Spleen (tissue), 11 donors: ENCODE measurements around the gene MUS81. TPM values are rescaled to one million over a fixed set of nuclear protein-coding genes. Genes with fewer than 3 reads are reported as not detected.

Experiments
- DNase-seq: peaks from one replicate; pipeline ENCODE4 v3.0.0-alpha.2; 2020
- H3K27ac ChIP-seq, 8 donors: fragments of 200-600 bp; sonication (generic) in 7 of 8; 1 replicate in 4 of 8; 2 replicates in 4 of 8; pipeline versions ENCODE4 v1.5.0 to v1.8.0; 2016 to 2021; ENCODE audit warnings: inconsistent platforms in 4 of 8, mild to moderate bottlenecking in 4 of 8, moderate library complexity in 1 of 8
- H3K27me3 ChIP-seq, 7 donors: fragments of 200-600 bp; sonication (generic) in 6 of 7; replicated peaks in 1 of 7; 1 replicate in 4 of 7; 2 replicates in 3 of 7; pipeline versions ENCODE4 v1.5.0 to v1.8.0; 2016 to 2021; ENCODE audit warnings: inconsistent platforms in 3 of 7, mild to moderate bottlenecking in 1 of 7
- H3K36me3 ChIP-seq, 6 donors: fragments of 200-600 bp; sonication (generic) in 5 of 6; 1 replicate in 4 of 6; 2 replicates in 2 of 6; pipeline versions ENCODE4 v1.5.0 to v1.8.0; 2016 to 2021; ENCODE audit warnings: inconsistent platforms in 2 of 6
- H3K4me1 ChIP-seq, 6 donors: fragments of 200-600 bp; sonication (generic) in 5 of 6; 1 replicate in 3 of 6; 2 replicates in 3 of 6; pipeline versions ENCODE4 v1.5.0 to v1.8.0; 2016 to 2021; ENCODE audit warnings: inconsistent platforms in 3 of 6
- H3K4me3 ChIP-seq, 8 donors: fragments of 200-600 bp; sonication (generic) in 7 of 8; 1 replicate in 4 of 8; 2 replicates in 4 of 8; pipeline versions ENCODE4 v1.5.0 to v1.8.0; 2016 to 2021; ENCODE audit warnings: inconsistent platforms in 4 of 8, mild to moderate bottlenecking in 4 of 8, moderate library complexity in 2 of 8
- H3K9me3 ChIP-seq, 8 donors: fragments of 200-600 bp; sonication (generic) in 7 of 8; 1 replicate in 4 of 8; 2 replicates in 4 of 8; pipeline versions ENCODE4 v1.5.0 to v1.8.0; 2016 to 2021; ENCODE audit warnings: inconsistent platforms in 4 of 8
- POLR2A ChIP-seq, 3 donors: fragments of 450-650 bp; IDR thresholded peaks; one replicate each; pipeline ENCODE4 v1.5.1; 2017; ENCODE audit warnings: antibody characterized with exemption in 3 of 3, mild to moderate bottlenecking in 1 of 3
- POLR2AphosphoS5 ChIP-seq, 3 donors: sonication (generic); formaldehyde crosslinking; IDR thresholded peaks; one replicate each; pipeline ENCODE4 v1.5.1; 2017; ENCODE audit warnings: antibody characterized with exemption in 3 of 3
- WGBS, 5 donors: extraction: QIAGEN DNeasy Blood & Tissue Kit in 3 of 5; methylation state at CpG; one replicate each; pipeline versions ENCODE4 v1.1.5 to v1.1.7; 2013 to 2018; 5-methylcytosine and 5-hydroxymethylcytosine counted together
- intact Hi-C: fragments of 100-400 bp; cut with DNase I; formaldehyde crosslinking; loops from one replicate; pipeline ENCODE4 v1.15.0; 2023; ENCODE audit warnings: low total_unique reads
- polyA plus RNA-seq, 3 donors: library from polyadenylated mRNA; stranded (reverse); fragments of 200-250 nt; gene quantifications; one replicate each; pipeline ENCODE4 v1.2.1, GENCODE V29; 2013
- total RNA-seq, 7 donors: library from RNA; depleted of rRNA in 3 of 7; stranded (reverse); fragments of >200 nt in 3 of 7; fragmentation: NEBNext Ultra II Directional in 4 of 7; extraction: Animal tissue kit (Norgen Biotek cat#: 25700) in 4 of 7; gene quantifications; one replicate each; pipeline versions ENCODE4 v1.1.0 to v1.2.1, GENCODE V29; 2016 to 2021
- TF ChIP-seq, protein P1 (sequence below), 11 experiments: fragments of 200-600 bp in 7 of 11; fragments of 450-650 bp in 4 of 11; sonication (generic) in 4 of 11; IDR thresholded peaks in 8 of 11; conservative IDR thresholded peaks in 3 of 11; 1 replicate in 7 of 11; 2 replicates in 4 of 11; pipeline versions ENCODE4 v1.4.0 to v1.8.0; 2016 to 2021; ENCODE audit warnings: antibody characterized with exemption in 11 of 11, inconsistent platforms in 4 of 11, mild to moderate bottlenecking in 1 of 11
- donor health status: healthy with polysubstance abuse.
- donor health status: DM: no; HTN: no; CAD: no; lungs with moderate emphysema.
- donor health status: DM: no; HTN: no; CAD: no.
- donor health status: Bipolar disorder and iron deficiency.
- donor health status: healthy.
- donor health status: DM: no; HTN: no; CAD: no.
- donor health status: DM: yes; HTN: yes; CAD: no.

MUS81 gene
- total and polyA plus RNA-seq, 10 donors = 54.8 to 93.5 (median 72.7) TPM

DNA sequence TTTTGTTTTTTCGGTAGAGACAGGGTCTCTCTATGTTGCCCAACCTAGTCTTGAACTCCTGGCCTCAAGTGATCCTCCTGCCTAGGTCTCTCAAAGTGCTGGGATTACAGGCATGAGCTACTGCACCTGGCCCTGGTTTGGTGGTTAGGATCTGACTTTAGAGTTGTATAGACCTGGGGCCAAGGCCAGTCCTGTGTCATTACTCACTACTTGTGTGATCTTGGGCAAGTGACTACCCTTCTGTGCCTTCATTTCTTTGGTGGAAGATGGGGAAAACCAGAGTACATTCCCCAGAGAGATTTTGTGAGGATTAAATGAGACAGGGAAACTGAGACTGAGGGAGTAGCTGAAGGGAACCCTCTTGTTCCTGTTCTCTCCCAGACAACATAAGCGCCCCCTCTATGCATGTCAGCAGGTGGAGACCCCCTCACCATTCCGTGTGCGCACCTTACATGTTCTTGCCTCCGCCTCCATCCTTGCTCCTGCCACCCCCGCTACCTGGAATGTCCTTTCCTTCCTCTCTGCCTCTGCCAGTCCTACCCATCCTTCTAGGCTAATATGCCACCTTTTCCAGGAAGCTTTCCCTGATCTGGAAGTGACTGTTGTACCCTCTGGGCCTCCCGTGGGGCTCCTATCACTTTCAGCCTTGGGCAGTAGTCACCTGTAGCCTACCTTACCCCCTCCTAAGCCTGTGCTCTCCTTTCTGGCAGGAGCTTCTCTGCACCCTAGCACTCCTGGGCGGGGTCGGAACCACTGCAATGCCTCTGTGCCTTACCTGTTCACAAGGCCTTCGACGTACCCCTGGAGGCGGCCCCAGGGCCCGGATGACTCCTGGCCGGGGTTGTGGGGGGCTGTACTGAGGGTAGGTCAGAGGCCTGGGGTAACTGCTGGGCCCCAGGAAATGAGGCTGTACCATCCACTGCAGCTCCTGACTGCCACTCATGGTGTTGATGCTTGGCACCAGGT lies 36.1 kb downstream of the MUS81 start:
- peaks cover 37 to 69% (median 59%) of the 10 kb centered on the region in 6 donors for H3K4me1 ChIP-seq
- peaks cover 0 to 25% (median 13%) of the 10 kb centered on the region in 7 donors for H3K27me3 ChIP-seq
- H3K9me3 ChIP-seq = no peaks in the 10 kb centered on the region
- intact Hi-C loops = no loop called here
- no peak overlapping the region for H3K4me3 ChIP-seq
- no peaks in the 10 kb centered on the region for H3K36me3 ChIP-seq
- no peak for TF ChIP-seq POLR2AphosphoS5 (IDR thresholded peaks at IDR 0.05)
- TF ChIP-seq, protein P1, sequence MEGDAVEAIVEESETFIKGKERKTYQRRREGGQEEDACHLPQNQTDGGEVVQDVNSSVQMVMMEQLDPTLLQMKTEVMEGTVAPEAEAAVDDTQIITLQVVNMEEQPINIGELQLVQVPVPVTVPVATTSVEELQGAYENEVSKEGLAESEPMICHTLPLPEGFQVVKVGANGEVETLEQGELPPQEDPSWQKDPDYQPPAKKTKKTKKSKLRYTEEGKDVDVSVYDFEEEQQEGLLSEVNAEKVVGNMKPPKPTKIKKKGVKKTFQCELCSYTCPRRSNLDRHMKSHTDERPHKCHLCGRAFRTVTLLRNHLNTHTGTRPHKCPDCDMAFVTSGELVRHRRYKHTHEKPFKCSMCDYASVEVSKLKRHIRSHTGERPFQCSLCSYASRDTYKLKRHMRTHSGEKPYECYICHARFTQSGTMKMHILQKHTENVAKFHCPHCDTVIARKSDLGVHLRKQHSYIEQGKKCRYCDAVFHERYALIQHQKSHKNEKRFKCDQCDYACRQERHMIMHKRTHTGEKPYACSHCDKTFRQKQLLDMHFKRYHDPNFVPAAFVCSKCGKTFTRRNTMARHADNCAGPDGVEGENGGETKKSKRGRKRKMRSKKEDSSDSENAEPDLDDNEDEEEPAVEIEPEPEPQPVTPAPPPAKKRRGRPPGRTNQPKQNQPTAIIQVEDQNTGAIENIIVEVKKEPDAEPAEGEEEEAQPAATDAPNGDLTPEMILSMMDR (IDR thresholded peaks at IDR 0.05 in 8 of 11, conservative IDR thresholded peaks at IDR 0.05 in 3 of 11) = no peak
- TF ChIP-seq POLR2A (IDR thresholded peaks at IDR 0.05) = no peak
- 89 to 96% (median 93%) methylated on average over 14 of the region's 14 CpGs for WGBS, 5 donors
- DNase-seq = no peak
- no peak overlapping the region for H3K27ac ChIP-seq

DNA sequence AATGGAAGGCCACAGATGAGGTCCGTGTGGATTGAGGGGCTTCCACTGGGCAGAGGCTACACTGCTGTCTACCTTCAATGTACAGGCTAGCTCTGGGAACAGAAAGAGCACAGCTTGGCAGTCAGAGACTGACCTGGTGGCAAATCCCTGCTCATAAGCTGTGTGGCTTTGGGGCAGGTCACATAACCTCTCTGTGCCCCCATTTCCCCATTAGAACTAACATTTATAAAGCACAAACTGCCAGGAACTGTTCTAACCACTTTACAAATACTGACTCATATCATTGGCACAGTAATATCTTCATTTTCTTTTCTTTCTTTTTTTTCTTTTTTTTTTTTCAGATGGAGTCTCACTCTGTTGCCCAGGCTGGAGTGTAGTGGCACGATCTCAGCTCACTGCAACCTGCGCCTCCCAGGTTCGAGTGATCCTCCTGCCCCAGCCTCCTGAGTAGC lies 36.8 kb downstream of the MUS81 start:
- TF ChIP-seq, protein P1 (IDR thresholded peaks at IDR 0.05 in 8 of 11, conservative IDR thresholded peaks at IDR 0.05 in 3 of 11) = no peak
- no peak for TF ChIP-seq POLR2A (IDR thresholded peaks at IDR 0.05)
- TF ChIP-seq POLR2AphosphoS5 (IDR thresholded peaks at IDR 0.05) = no peak
- Histone ChIP-seq H3K4me1 (peaks cover 34 to 68% (median 52%) of the 10 kb centered on the region in 6 donors), H3K27me3 (peaks cover 0 to 30% (median 13%) of the 10 kb centered on the region in 7 donors), H3K27ac (no peak overlapping the region), H3K4me3 (no peak overlapping the region), H3K36me3 (no peaks in the 10 kb centered on the region), H3K9me3 (no peaks in the 10 kb centered on the region)
- no peak for DNase-seq
- 91 to 94% (median 94%) methylated on average over 4 of the region's 4 CpGs for WGBS, 5 donors
- intact Hi-C loops = no loop called here

DNA sequence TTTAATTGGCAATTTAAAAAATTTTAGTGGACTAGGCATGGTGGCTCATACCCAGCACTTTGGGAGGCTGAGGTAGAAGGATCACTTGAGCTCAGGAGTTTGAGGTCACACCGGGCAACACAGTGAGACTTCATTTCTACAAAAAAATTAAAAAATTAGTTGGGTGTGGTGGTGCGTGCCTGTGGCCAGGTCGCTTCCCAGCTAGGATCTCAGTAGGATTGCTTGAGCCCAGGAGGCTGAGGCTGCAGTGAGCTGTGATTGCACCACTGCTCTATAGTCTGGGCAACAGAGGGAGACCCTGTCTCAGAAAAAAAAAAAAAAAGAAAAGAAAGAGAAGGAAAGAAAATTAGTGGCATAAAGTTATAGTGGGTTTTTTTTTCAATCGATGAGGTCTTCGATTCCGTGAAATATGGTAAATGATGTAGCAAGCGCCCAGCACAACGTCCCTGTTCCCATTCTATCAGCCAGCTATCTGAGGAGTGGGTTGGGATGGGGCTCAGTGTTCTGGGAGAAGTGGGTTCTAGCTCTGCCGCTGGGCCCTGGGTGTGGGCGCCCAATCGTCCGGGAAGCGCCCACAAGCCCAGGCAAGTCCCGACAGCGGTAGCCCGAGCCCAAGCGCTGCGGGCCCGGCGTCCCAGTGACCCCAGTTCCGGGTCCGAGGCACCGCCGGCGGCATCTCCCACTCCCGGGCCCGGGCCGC lies 38.6 kb downstream of the MUS81 start:
- 26 to 44% (median 28%) methylated on average over 17 to 28 of the region's 28 CpGs for WGBS, 5 donors
- Histone ChIP-seq H3K9me3 (no peaks in the 10 kb centered on the region), H3K27ac (peak overlapping the region in 4 of 8 donors; percentile 67 to 83 (median 67)), H3K4me1 (peaks cover 17 to 51% (median 35%) of the 10 kb centered on the region in 6 donors), H3K27me3 (peaks cover 0 to 30% (median 13%) of the 10 kb centered on the region in 7 donors), H3K4me3 (peak overlapping the region in 7 of 8 donors; percentile 45 to 70 (median 56)), H3K36me3 (no peaks in the 10 kb centered on the region)
- no peak for DNase-seq
- intact Hi-C loops = no loop called here
- TF ChIP-seq POLR2AphosphoS5 (IDR thresholded peaks at IDR 0.05) (no peak), POLR2A (IDR thresholded peaks at IDR 0.05) (no peak)

DNA sequence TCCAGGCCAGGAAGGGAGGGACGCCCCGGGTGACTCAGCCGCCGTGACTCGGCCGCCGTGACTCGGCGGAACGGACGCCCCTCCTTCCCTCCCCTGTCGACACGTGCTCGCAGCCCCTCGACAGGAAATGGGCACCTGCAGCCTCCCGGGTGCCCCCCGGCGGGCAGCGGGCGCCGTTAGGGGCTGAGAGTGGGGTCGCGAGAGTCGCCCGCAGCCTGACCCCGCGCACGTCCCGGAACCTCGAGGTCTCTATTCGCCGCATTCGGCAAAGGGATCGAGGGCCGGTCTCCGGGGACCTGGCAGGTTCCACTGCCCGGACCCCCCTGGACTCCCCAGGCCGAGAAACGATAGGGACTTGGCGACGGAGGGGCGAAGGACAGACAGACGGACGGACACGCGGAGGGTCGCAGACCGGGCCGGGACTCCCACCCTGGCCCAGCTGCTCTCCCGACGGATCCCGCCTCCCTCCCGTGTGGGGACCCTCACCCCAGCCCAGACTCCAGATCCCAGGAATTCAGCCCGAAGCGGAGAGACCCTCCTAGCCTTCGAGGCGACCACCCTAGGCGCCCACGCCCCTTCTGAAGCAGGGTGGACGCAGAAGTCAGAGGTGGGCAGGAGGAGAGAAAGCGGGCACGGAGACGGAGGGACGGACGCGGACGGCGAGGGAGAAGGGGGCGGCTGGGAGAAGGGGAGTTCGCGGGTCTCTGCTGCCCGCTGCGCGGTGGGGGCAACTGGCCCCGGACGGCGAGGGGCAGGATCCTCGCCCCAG lies 39.3 kb downstream of the MUS81 start:
- 3 to 7% (median 4%) methylated on average over 37 to 78 of the region's 78 CpGs for WGBS, 5 donors
- no peak for TF ChIP-seq POLR2A (IDR thresholded peaks at IDR 0.05)
- TF ChIP-seq POLR2AphosphoS5 (IDR thresholded peaks at IDR 0.05) = peak; percentile 51 to 85 (median 57)
- H3K27me3 ChIP-seq = peaks cover 0 to 30% (median 13%) of the 10 kb centered on the region in 7 donors
- H3K27ac ChIP-seq = peak overlapping the region in 6 of 8 donors; percentile 39 to 83 (median 67)
- H3K9me3 ChIP-seq = no peaks in the 10 kb centered on the region
- peak overlapping the region; percentile 38 to 70 (median 56) for H3K4me3 ChIP-seq
- peaks cover 11 to 43% (median 27%) of the 10 kb centered on the region in 6 donors for H3K4me1 ChIP-seq
- intact Hi-C loops = no loop called here
- peak; percentile 92 for DNase-seq
- H3K36me3 ChIP-seq = no peaks in the 10 kb centered on the region
